Activated naive CD4-positive, alpha-beta T cell treated with anti-CD3 and anti-CD28 coated beads, Interleukin-2, amount 50 U/mL, for 16 hours (primary cell): Measurements from ENCODE around the gene RNF123.
"Not testable (repeated sequence)": the region's sequence is repeated elsewhere in the genome, so short reads cannot be mapped to it uniquely, and the experiment has no call there.

Experiments
- DNase-seq: peaks from one replicate; pipeline ENCODE4 v3.0.0-alpha.2; 2020

The RNF123 gene

DNA sequence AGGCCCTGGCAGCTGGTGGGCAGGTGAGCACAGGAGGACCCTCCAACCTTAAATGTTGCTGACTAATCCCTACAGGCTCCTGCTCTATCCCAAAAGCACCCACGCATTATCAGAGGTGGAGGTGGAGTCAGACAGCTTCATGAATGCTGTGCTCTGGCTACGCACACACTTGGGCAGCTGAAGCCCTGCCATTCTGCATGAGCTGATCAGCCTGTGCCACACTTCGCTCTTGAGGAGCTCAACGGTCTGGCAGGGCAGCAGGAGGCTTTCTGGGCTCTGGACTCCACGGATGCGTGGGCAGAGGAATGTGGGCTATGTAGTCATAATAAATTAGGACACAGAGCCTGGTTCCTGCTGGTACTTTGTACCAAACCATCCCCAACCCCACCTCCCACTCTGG lies 6.2 kb upstream of the RNF123 start:
- DNase-seq, result no peak

DNA sequence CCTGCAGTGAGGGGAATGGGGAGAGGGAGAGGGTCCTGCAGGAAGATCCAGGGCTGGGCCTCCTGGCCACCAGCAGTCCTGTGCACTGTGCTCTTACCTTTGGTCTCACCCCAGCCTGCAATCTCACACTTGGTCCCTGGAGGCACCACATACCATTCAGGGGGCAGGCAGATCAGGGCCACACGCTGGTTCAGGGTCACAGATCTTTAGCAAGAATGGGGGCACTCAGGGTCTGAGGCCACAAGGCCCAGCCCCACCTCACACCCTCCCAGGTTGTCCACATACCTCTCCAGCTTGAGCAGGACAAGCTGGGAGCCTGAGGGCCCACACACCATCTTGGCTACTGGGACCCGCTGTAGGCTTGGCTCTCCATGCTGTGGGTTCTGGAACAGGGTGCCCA lies 4.9 kb upstream of the RNF123 start:
- DNase-seq, result not testable (repeated sequence)

GRCh38 chr3:49685103-49685502 lies 4.3 kb upstream of the RNF123 start:
- DNase-seq, result not testable (repeated sequence)

DNA sequence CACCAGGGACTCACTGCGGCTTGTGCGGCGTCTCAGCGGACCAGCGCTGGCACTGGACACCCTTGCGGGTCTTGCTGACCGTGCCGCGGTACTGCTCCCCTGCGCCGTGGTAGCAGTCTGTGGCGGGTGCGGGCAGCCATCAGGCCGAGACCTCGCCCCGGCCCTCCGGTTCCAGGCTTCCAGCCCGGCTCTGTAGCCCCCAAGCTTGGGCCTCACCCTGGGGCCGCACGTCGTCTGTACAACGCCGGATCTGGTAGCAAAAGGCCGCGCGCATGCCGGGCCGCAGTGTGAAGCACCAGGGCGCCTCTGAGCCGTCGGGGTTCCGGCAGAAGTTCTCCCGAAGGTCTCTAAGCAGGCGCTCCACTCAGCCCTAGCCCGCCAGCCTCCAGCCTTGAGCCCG lies 3.5 kb upstream of the RNF123 start:
- not testable (repeated sequence) for DNase-seq

- peak; percentile 45 for DNase-seq
Observed at GRCh38 chr3:49686346-49686745, 3.0 kb upstream of the RNF123 start.

- DNase-seq, result peak; percentile 41
Observed at GRCh38 chr3:49686769-49687423, 2.5 kb upstream of the RNF123 start.

DNA sequence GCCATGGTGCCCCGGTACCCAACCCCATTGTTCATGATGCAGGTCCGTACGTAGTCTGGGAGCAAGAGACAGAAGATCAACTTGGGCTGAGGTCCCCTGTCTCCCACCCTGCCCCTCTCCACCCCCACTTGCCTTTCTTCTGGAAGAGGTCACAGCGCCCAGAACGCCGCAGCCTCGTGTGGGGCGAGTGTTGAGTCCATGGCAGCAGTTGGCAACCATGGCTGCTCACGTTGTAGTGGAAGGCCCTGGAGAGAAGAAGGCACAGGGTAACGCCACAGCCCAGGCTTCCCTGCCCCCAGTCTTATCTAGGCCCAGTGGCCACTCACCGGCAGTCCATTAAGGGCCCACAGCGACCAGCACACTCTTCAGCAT lies 1.9 kb upstream of the RNF123 start:
- DNase-seq, result not testable (repeated sequence)

DNA sequence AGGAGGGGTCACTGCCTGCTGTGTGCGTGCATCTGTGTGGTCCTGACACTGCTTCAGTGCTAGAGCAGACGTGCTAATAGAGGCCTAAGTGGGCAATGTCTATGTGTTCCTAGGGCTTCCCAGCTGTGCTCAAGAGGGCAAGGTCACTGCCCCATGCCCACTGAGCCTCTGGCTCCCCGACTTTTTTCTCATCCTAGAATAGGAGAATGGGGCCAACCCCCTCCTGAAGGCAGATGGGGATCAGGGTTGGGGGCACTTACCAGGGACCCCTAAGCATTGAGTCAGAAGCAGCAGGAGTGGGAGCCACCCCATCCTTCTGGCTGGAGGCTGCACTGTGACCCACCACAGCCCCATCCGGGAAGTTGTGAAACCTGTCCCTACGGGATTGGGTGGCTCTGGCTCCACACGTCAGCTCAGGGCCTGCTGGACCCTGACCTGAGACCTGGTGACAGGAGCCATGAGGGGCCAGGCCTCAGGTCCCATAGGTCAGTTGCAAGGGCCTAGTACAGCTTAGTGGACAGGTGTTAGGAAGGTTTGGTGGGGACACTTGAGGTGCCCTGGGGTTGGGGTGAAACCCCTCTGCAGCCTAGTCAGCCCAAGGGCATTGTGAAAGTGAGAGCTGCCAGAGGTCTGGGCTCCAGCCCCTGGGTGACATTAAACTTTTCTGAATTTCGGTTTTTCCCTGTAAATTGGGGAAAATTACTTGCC lies 865 bp upstream of the RNF123 start:
- DNase-seq, result not testable (repeated sequence)

DNA sequence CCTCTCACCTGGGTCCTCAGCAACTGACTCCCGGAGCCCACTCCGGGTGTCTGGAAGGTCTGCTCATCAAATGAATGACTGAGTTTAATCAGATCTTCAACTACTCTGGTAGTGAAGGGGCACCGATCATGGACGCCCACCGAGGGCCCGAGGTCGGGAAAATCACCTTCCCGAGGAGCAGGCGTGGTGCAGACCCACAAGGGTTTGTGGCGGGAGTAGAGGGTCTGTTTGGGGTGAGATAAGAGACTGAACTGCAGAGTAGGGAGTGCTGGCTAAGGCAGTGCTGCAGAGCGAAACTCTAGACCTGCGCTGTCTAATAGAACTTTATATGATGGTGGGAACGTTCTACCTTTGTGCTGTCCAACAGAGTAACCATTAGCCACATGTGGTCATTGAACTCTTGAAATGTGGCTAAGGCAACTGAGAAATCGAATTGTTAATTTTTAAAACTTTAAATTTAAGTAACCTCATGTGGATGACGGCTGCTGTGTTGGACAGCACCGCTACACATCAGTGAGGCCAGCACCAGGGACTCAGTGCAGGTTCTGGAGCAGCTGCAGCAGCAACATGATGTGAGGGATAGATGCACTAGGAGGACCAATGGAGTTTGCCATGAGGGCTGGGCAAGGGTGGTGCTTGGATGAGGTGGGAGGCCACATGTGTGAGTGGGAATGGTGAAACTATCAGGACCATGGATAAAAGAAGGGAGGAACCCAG lies 709 bp downstream of the RNF123 start:
- DNase-seq, result not testable (repeated sequence)

GRCh38 chr3:49690856-49691255 lies 1.5 kb downstream of the RNF123 start:
- DNase-seq, result not testable (repeated sequence)

- DNase-seq, result not testable (repeated sequence)
Observed at GRCh38 chr3:49691481-49691880, 2.1 kb downstream of the RNF123 start.

DNA sequence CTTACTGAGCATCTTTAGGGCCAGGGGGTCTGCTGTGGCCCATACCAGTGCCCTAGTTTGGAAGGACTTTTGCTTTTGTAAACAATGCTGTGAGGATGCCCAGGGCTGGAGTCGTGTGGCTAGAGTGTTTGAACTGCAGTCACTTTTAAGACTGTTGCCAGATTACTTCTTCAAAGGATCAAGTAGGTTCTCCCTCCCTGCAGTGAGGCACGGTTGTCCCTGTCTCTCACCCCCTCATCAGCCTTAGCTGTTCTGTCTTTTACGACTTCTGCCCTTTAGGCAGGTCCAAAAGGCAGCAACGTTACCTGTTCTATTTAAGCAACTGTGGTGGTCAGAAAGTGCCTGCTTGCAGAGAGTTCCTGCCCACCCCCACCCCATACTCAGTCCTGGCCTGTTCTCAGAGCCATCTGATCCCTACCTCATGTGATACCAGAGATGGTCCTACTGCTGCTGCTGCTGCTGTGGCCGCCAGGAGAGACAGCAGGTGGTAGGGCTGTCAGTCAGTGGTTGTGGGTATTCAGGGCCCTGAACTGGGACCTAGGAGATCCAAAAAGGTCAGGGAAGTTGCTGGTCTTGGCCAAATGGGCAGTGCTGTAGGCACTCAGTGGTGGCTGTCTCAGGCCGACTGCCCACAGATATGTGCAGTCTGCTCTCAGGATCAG lies 5.2 kb downstream of the RNF123 start:
- not testable (repeated sequence) for DNase-seq

DNA sequence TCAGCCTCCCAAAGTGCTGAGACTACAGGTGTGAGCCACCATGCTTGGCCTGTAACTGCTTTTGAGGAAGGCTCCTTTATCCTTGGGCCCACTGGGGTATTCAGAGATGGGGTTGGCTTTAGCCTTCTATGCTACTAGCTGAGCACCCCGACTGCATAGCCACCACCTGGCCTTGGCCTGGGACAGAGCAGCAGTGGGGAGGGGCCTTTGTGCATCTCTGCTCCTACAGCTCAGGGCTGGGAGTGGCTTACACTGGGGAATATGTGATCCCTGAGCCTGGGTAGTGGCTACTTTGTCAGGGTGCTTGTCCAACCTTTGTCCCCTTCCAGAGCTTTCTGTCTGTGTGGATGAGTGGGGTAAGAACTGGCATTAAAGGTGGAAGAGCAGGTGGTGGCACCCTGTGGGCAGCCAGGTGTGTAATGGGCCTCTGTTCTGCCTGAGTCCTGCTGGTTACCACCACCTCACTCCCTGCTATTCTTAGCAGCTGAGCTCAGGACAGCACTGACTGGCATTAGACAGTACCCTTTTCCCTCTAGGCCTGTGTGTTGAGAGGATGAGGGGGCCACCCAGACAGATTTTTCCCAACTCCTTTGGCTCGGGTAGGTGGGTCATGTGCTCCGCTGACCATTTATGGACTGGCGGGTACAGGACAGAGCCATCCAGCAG lies 6.1 kb downstream of the RNF123 start:
- DNase-seq, result not testable (repeated sequence)

DNA sequence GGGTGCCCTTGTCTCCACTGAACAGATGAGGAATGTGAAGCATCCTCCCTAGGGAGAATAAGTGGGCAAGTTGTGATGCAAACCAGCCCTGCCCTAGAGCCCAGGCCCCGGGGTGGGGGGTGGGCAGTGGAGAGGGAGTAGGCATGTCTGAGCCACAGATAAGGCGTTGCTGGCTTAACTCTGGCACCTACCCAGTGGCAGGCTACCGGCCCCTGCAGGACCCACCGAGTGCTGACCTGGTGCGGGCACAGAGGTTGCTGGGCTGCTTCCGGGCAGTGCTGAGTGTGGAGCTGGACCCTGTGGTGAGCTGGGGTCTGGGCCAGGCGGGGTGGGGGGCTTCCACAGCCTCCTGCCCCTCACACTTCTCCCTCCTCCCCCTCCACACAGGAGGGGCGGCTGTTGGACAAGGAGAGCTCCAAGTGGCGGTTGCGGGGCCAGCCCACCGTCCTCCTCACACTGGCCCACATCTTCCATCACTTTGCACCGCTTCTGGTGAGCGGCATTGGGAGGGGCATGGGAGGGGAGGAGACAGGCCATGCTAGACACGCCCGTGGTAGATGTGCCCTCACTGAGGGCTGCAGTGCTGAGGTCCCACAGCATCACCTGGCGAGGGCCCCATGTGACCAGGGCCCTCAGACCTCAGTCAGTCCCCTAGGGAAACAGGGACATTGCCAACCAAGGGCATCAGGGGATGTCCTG lies 10.1 kb downstream of the RNF123 start:
- no peak for DNase-seq

DNA sequence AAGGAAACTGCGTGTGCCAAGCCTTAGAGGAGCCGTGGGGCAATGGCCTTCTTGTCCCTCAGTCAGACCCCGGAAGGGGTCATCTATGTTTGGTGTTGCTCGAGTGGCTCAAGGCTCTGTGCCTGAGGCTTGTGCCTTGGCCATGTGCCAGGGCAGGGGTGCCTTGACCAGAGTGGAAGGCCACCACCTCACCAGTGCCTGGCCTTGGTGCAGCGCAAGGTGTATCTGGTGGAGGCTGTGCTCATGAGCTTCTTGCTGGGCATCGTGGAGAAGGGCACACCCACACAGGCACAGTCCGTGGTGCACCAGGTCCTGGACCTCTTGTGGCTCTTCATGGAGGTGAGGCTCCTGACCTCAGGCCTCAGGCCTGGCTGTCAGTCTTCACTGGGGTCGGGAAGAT lies 10.7 kb downstream of the RNF123 start:
- no peak for DNase-seq

- DNase-seq, result no peak
Observed at GRCh38 chr3:49700453-49701128, 11.2 kb downstream of the RNF123 start.

DNA sequence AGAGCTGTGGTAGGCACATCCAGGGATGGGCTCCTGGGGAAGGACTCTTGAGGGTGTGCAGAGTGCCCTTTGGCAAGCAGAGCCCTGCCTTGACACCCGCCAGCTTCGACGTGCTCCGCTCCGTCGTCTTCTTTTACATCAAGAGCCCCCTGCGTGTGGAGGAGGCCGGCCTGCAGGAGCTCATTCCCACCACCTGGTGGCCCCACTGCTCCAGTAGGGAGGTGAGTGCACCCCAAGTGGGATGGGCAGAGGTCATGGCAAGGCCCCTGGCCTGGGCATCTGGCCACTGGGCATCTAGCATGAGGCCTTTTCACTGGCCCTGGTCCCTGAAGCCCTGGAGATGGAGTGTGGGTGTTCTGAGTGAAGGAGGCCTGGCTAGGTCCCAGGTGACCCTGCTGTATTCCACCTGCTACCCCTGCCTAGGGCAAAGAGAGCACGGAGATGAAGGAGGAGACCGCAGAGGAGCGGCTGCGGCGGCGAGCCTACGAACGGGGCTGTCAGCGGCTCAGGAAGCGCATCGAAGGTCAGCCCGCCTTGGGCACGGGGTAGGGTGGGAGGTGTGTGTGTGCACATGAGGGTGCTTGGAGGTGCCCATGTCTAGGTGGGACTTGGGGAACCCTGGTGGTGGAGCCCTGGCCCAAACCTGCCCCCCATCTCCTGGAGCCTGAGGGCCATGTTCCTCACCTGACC lies 12.2 kb downstream of the RNF123 start:
- no peak for DNase-seq

GRCh38 chr3:49702672-49703071 lies 13.3 kb downstream of the RNF123 start:
- no peak for DNase-seq

DNA sequence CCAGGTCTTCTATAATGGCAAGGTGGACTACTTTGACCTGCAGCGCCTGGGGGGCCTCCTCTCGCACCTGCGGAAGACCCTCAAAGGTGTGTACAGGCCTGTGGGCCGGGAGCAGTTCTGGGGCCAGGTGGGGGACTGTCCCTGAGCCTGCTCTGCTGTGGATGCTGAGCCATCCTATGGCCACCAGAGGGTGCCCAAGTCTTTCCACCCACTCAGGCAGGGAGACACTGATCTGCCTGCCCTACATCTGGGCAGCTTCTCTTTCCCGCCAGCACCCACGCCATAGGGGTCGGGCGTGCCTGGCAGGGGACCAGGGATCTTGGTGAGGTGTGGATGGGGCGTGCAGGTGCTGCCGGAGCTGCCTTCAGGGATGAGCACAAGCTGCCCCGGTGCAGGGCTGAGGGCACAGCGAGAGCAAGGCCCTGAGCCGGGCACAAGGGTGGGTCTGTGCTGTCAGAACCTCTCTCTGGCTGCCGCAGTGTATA lies 14.1 kb downstream of the RNF123 start:
- DNase-seq, result peak; percentile 68

DNA sequence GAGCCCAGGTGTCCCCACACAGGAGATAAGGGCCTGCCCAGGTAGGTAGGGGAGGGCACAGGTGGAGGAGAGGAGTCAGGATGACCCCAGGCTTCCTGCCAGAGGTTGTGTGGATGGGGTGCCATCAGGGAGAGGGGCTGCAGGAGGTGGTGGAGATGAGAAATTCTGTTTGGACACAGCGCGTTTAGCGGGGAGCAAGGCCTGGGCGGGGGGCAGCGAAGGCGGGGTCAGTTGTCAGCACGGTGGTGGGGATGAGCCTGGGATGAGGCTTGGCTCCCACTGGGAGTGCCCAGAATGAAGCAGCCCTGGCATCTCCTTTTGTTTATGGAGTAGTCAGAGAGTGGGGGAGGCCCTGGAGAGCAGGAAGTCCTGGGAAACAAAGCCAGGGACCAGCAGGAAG lies 14.6 kb downstream of the RNF123 start:
- DNase-seq, result no peak

DNA sequence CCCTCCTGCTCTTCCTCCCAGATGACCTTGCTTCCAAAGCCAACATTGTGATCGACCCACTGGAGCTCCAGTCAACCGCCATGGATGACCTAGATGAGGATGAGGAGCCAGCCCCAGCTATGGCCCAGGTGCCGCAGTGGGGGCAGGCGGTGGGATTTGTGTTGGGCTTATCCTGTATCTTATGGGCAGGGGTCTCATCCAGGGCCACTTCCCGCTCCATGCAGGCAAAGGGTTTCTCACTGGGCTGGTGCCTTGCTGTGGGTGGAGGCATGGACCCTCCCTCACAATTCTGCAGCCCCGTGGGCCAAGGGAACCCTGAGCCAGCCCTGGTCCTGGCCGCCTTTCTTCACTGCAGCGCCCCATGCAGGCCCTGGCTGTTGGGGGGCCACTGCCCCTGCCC lies 15.3 kb downstream of the RNF123 start:
- DNase-seq, result no peak
